D721Med (cell line): ENCODE data around the gene XPNPEP3.

ENCODE experiments used
- DNase-seq: peaks from one replicate; pipeline ENCODE4 v3.0.0; 2011; ENCODE audit warnings: low spot score; ENCODE audit not compliant: insufficient read length
- FAIRE-seq: peaks from 2 replicates; lab custom pipeline; 2011; peaks lifted over from hg19 to GRCh38; lab: Jason Lieb, UNC
- TF ChIP-seq, protein P1 (sequence below): IDR thresholded peaks from 2 replicates; pipeline ENCODE4 v1.5.1; 2012; ENCODE audit warnings: mild to moderate bottlenecking, control low read depth; ENCODE audit not compliant: insufficient read depth; ENCODE audit errors: missing control alignments

Gene XPNPEP3

DNA sequence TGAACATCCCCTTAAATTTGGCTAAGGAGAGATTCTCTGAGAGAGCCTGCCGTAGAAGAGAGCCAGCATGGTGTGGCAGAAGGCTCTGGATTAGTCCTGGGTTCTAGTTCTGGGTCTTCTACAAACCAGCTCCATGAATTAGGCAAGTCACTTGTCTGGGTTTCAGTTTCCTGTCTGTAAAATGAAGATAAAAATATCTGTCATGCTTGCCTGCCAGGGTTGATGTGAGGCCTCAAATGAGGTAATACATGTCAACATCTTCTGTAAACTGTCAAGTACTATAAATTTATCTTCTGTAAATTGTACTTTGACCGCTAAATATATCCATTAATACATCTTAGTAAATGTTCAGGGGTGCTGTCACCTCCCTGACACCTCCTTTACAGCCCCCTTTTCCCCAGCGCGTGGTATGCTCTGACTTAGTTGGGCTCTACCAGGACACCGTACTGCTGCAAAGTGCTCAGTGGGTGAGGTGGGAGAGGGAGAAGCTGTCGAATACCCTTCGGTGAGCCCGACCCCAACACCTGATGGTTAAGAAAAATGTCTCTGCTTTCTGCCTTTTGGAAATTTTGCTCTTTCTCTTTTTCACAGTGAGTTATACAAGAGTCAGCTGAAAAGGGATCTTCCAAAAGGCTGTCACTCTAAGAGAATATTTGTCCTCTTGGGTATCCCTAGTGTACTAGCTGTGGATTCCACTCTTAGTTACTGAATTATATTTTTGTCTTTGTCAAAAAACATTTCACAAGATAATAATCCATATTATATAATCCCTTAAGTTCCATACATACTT lies 109.2 kb downstream of the XPNPEP3 start:
- TF ChIP-seq, protein P1, sequence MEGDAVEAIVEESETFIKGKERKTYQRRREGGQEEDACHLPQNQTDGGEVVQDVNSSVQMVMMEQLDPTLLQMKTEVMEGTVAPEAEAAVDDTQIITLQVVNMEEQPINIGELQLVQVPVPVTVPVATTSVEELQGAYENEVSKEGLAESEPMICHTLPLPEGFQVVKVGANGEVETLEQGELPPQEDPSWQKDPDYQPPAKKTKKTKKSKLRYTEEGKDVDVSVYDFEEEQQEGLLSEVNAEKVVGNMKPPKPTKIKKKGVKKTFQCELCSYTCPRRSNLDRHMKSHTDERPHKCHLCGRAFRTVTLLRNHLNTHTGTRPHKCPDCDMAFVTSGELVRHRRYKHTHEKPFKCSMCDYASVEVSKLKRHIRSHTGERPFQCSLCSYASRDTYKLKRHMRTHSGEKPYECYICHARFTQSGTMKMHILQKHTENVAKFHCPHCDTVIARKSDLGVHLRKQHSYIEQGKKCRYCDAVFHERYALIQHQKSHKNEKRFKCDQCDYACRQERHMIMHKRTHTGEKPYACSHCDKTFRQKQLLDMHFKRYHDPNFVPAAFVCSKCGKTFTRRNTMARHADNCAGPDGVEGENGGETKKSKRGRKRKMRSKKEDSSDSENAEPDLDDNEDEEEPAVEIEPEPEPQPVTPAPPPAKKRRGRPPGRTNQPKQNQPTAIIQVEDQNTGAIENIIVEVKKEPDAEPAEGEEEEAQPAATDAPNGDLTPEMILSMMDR, result no peak
- FAIRE-seq, result no peak
- DNase-seq, result no peak

DNA sequence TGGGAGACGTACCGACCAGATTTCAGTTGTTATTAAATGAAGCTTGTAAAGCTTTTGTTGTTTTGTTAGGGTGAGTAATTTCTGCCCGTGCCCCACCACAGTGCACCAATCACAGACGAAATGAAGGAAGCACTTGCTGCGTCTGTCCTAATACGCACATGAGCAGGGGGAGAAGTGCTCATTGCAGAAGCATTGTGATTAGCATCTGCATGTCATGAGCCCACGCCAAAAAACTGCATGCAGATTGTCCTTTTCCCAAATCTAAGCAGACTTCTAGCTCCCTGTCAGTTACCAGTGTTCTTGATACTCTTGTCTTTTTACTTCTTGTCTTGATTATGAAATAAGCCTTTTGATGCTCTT lies 109.8 kb downstream of the XPNPEP3 start:
- no peak for FAIRE-seq
- TF ChIP-seq, protein P1, result no peak

DNA sequence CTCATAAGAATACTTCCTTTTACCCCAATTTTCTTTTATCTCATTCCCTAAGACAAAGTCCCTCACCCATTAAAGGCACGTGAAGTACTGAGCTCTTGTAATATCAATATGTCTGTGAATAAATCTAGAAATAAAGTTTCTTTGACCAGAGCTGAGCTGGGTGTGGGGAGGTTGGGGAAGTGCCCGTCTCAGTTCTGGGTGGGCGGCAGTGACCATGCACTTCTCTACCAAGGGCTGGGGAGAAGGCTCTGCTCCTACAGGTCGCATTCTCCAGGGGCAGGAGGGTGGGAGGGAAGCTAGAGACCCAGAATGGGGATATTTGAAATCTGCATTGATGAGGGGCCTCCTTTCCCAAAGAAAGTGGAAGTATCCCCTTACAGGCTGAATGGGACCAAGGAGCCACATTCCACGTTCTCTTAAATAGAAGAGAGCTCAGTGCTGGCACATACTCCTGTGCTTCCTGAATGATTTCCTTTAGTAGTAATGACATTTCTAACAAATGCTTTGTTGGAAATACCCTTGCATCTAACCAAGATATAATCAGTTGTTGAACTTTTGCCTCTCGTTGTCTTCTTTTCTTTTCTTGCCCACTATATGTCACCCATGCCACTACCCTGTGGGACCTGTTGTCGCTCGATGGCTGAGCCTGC lies 110.3 kb downstream of the XPNPEP3 start:
- DNase-seq (no peak), FAIRE-seq (no peak)
- TF ChIP-seq, protein P1, result no peak

More for the DNA sequence above, 109.8 kb downstream of the XPNPEP3 start:
- no peak for DNase-seq

DNA sequence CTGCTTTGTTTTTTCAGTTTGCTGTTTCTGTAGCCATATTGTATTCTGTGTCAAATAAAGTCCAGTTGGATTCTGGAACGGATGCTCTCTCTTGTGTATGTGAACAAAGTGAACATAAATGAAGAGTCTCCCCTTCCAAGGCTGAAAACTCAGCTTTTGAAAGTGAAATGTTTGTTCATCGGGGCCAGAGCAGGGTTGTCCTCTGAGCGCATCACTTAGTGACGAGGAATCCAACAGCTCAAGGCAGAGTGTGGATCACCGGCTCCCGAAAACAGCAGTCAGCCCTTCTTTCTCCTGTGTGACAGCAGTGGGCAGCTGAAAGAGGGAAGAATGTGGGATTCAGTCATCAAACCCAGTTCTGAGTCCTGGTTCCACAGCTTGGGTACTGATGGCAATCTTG lies 115.6 kb downstream of the XPNPEP3 start:
- TF ChIP-seq, protein P1, result no peak
- DNase-seq (no peak), FAIRE-seq (no peak)

DNA sequence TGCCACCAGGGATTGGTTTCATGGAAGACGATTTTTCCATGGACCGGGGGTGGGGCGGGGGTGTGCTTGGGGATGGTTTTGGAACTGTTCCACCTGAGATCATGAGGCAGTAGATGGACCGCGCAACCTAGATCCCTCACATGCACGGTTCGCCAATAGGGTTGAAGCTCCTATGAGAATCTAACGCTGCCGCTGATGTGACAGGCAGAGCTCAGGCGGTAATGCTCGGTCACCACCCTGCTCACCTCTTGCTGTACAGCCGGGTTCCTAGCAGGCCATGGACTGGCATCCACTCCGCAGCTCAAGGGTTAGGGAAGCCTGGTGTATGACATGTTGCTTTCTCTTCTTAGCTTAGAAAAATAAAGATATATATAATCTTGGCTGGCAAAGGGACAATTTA lies 116.2 kb downstream of the XPNPEP3 start:
- DNase-seq (no peak), FAIRE-seq (no peak)
- TF ChIP-seq, protein P1, result no peak

DNA sequence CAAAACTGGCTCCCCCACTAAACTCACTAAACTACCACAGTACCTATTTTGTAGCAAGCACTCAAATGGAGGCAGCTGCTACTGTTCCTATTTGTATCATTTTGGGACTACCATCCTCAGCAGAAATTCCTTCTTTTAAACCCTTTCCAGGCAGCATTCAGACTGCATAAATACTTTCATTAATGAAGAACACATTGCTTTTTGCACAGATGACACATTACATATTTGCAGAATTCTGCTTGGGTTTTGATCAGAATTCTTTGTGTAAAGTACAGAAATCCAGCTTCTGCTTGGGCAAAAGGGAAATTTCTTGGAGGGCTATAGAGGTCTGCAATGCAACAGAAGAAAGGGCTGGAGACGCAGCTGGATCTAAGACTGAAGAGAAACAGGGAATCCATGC lies 118.4 kb downstream of the XPNPEP3 start:
- DNase-seq (no peak), FAIRE-seq (no peak)
- TF ChIP-seq, protein P1, result no peak
